ENCODE results near the gene LIG3. TPM values are rescaled to one million over a fixed set of nuclear protein-coding genes. Genes with fewer than 3 reads are reported as not detected.
A peak's percentile ranks its signal among the peaks of the same experiment; 100 is the strongest.

LIG3 gene
- total and polyA plus RNA-seq, 2 donors (not counting 1 experiment from before 2014, with no cell fraction given), result 19.4 to 28.2 TPM

- H3K4me3 ChIP-seq (replicated peaks in 1 of 4; ENCODE audit: control extremely low read depth in 1 of 4, insufficient read depth in 1 of 4, low read depth in 3 of 4, low read length in 4 of 4), result no peak overlapping the region
- no peak overlapping the region for H3K9ac ChIP-seq (ENCODE audit: insufficient read depth, low read length)
- no peak overlapping the region for H2AFZ ChIP-seq (ENCODE audit: low read length)
- no peak overlapping the region for H3K4me2 ChIP-seq (ENCODE audit: extremely low read depth, insufficient read depth, low read length)
- no peaks in the 10 kb centered on the region for H4K20me1 ChIP-seq (ENCODE audit: control insufficient read depth, extremely low read depth, insufficient read depth, low read length)
- no peaks in the 10 kb centered on the region for H3K4me1 ChIP-seq (ENCODE audit: control insufficient read depth, extremely low read depth, insufficient read depth, low read length)
- peaks cover 16% of the 10 kb centered on the region for H3K36me3 ChIP-seq (ENCODE audit: control insufficient read depth, insufficient read depth, low read length)
- no peak for TF ChIP-seq CTCF (conservative IDR thresholded peaks at IDR 0.05 in 1 of 2, IDR thresholded peaks at IDR 0.05 in 1 of 2; ENCODE audit: low read depth in 1 of 2, low read length in 2 of 2)
- no peak for TF ChIP-seq EZH2 (IDR thresholded peaks at IDR 0.05; ENCODE audit: low read length, missing control alignments)
- H3K27me3 ChIP-seq (ENCODE audit: control insufficient read depth, insufficient read depth, low read length), result no peaks in the 10 kb centered on the region
- no peaks in the 10 kb centered on the region for H3K79me2 ChIP-seq (ENCODE audit: control insufficient read depth, insufficient read depth, low read length)
- no peak for DNase-seq (ENCODE audit: low read depth in 2 of 2)
- no peak overlapping the region for H3K27ac ChIP-seq (ENCODE audit: insufficient read depth, low read length)
- H3K9me3 ChIP-seq (ENCODE audit: control insufficient read depth, insufficient read depth, low read depth, low read length), result no peaks in the 10 kb centered on the region
Measured at GRCh38 chr17:35006345-35006744, 26.0 kb downstream of the LIG3 start.

DNA sequence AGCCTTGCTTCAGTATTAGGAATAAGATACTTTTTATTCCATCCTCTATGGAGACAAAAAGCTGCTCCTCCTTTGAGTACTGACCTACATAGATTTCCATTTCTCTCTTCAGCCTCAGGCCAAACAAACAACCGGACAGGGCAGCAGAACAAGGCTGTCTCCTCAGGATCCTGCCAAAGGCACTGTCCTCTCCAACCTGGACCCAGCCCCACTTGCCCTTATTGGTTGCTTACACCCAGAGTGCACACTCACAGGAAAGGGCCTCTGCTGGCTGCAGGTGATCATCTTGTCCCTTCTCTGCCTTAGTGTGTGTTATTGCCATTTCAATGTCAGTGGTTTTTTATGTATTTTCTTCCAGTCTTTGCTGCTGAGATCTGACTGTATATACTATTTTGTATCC, 26.6 kb downstream of the LIG3 start:
- H3K4me1 ChIP-seq (ENCODE audit: control insufficient read depth, extremely low read depth, insufficient read depth, low read length), result no peaks in the 10 kb centered on the region
- H4K20me1 ChIP-seq (ENCODE audit: control insufficient read depth, extremely low read depth, insufficient read depth, low read length), result no peaks in the 10 kb centered on the region
- no peaks in the 10 kb centered on the region for H3K9me3 ChIP-seq (ENCODE audit: control insufficient read depth, insufficient read depth, low read depth, low read length)
- no peak overlapping the region for H3K4me3 ChIP-seq (replicated peaks in 1 of 4; ENCODE audit: control extremely low read depth in 1 of 4, insufficient read depth in 1 of 4, low read depth in 3 of 4, low read length in 4 of 4)
- no peak overlapping the region for H2AFZ ChIP-seq (ENCODE audit: low read length)
- no peak overlapping the region for H3K9ac ChIP-seq (ENCODE audit: insufficient read depth, low read length)
- H3K27ac ChIP-seq (ENCODE audit: insufficient read depth, low read length), result no peak overlapping the region
- H3K36me3 ChIP-seq (ENCODE audit: control insufficient read depth, insufficient read depth, low read length), result peaks cover 11% of the 10 kb centered on the region
- DNase-seq (ENCODE audit: low read depth in 2 of 2), result no peak
- no peaks in the 10 kb centered on the region for H3K27me3 ChIP-seq (ENCODE audit: control insufficient read depth, insufficient read depth, low read length)
- no peak for TF ChIP-seq CTCF (conservative IDR thresholded peaks at IDR 0.05 in 1 of 2, IDR thresholded peaks at IDR 0.05 in 1 of 2; ENCODE audit: low read depth in 1 of 2, low read length in 2 of 2)
- no peaks in the 10 kb centered on the region for H3K79me2 ChIP-seq (ENCODE audit: control insufficient read depth, insufficient read depth, low read length)
- H3K4me2 ChIP-seq (ENCODE audit: extremely low read depth, insufficient read depth, low read length), result no peak overlapping the region

GRCh38 chr17:35010093-35010492, 29.8 kb downstream of the LIG3 start:
- TF ChIP-seq EZH2 (IDR thresholded peaks at IDR 0.05; ENCODE audit: low read length, missing control alignments) (no peak), CTCF (conservative IDR thresholded peaks at IDR 0.05 in 1 of 2, IDR thresholded peaks at IDR 0.05 in 1 of 2; ENCODE audit: low read depth in 1 of 2, low read length in 2 of 2) (no peak)
- Histone ChIP-seq H3K4me3 (replicated peaks in 1 of 4; ENCODE audit: control extremely low read depth in 1 of 4, insufficient read depth in 1 of 4, low read depth in 3 of 4, low read length in 4 of 4) (no peak overlapping the region), H3K4me2 (ENCODE audit: extremely low read depth, insufficient read depth, low read length) (no peak overlapping the region), H3K27ac (ENCODE audit: insufficient read depth, low read length) (no peak overlapping the region), H2AFZ (ENCODE audit: low read length) (no peak overlapping the region), H3K27me3 (ENCODE audit: control insufficient read depth, insufficient read depth, low read length) (no peaks in the 10 kb centered on the region), H3K36me3 (ENCODE audit: control insufficient read depth, insufficient read depth, low read length) (peaks cover 7% of the 10 kb centered on the region), H3K79me2 (ENCODE audit: control insufficient read depth, insufficient read depth, low read length) (no peaks in the 10 kb centered on the region), H3K9me3 (ENCODE audit: control insufficient read depth, insufficient read depth, low read depth, low read length) (no peaks in the 10 kb centered on the region), H4K20me1 (ENCODE audit: control insufficient read depth, extremely low read depth, insufficient read depth, low read length) (no peaks in the 10 kb centered on the region), H3K4me1 (ENCODE audit: control insufficient read depth, extremely low read depth, insufficient read depth, low read length) (no peaks in the 10 kb centered on the region), H3K9ac (ENCODE audit: insufficient read depth, low read length) (no peak overlapping the region)
- DNase-seq (ENCODE audit: low read depth in 2 of 2), result peak in 1 of 2 donors; percentile 30

All from fibroblast of lung (primary cell).